OCI-LY3 (cell line): Measurements from ENCODE around the gene MCAT.

Source experiments
- EZH2phosphoT487 ChIP-seq: fragments of 200-600 bp; shearing (Covaris generic); IDR thresholded peaks from 2 replicates; pipeline ENCODE4 v1.6.1; 2018; ENCODE audit warnings: antibody characterized with exemption, mixed run types, low read depth
- TF ChIP-seq, protein P1 (sequence below): fragments of 200-600, 300-600 bp; sonication (generic); IDR thresholded peaks from 2 replicates; pipeline ENCODE4 v1.5.1; 2014; ENCODE audit warnings: antibody characterized with exemption, low read length, low read depth

DNA sequence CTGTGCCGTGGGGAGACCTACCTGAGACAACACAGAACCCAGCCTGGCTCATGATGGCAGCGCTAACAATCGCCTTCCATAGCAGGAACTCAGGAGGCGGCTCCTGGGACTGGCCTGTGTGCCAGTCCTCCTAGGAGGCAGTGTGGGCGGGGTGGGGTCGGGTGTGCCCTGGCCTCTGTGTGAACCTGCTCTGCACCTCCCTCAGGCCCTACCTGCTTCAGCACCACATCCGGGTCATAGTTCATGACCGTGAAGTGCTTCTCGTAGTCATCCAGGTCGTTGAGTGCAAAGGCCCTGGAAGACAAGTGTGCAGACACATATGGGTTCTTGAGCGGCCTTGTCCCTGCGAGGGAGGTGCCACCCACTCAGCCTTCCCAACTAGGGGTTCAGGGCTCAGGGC is 28.4 kb upstream of the MCAT start:
- TF ChIP-seq, protein P1, sequence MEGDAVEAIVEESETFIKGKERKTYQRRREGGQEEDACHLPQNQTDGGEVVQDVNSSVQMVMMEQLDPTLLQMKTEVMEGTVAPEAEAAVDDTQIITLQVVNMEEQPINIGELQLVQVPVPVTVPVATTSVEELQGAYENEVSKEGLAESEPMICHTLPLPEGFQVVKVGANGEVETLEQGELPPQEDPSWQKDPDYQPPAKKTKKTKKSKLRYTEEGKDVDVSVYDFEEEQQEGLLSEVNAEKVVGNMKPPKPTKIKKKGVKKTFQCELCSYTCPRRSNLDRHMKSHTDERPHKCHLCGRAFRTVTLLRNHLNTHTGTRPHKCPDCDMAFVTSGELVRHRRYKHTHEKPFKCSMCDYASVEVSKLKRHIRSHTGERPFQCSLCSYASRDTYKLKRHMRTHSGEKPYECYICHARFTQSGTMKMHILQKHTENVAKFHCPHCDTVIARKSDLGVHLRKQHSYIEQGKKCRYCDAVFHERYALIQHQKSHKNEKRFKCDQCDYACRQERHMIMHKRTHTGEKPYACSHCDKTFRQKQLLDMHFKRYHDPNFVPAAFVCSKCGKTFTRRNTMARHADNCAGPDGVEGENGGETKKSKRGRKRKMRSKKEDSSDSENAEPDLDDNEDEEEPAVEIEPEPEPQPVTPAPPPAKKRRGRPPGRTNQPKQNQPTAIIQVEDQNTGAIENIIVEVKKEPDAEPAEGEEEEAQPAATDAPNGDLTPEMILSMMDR: no peak
- TF ChIP-seq EZH2phosphoT487: no peak
